SK-N-SH (cell line): ENCODE results near the gene RSAD2.

Experiments
- CTCF ChIP-seq: fragments of 200-600 bp; sonication (generic); IDR thresholded peaks from 2 replicates; pipeline ENCODE4 v1.6.1; 2017; ENCODE audit warnings: antibody characterized with exemption, mild to moderate bottlenecking, moderate library complexity
- EP300 ChIP-seq, 2 experiments: IDR thresholded peaks; 2 replicates each; pipeline versions ENCODE4 v1.4.0 to v1.6.1; 2012; ENCODE audit warnings: borderline replicate concordance in 1 of 2, low read depth in 1 of 2, low read length in 1 of 2
- GABPA ChIP-seq: IDR thresholded peaks from 2 replicates; pipeline ENCODE4 v1.4.0; 2012; ENCODE audit warnings: low read depth, mild to moderate bottlenecking
- JUND ChIP-seq: IDR thresholded peaks from 2 replicates; pipeline ENCODE4 v1.4.0; 2012
- MAX ChIP-seq: IDR thresholded peaks from 2 replicates; pipeline ENCODE4 v1.4.0; 2012; ENCODE audit warnings: low read depth
- POLR2AphosphoS5 ChIP-seq: IDR thresholded peaks from 2 replicates; pipeline ENCODE4 v1.6.1; 2012; ENCODE audit warnings: low read depth, low read length
- RCOR1 ChIP-seq: fragments of 150-350 bp; IDR thresholded peaks from 2 replicates; pipeline ENCODE4 v1.6.1; 2017; ENCODE audit warnings: antibody characterized with exemption, low read length
- REST ChIP-seq: IDR thresholded peaks from 2 replicates; pipeline ENCODE4 v1.6.1; 2012; ENCODE audit warnings: mild to moderate bottlenecking, low read depth, low read length, moderate library complexity
- RFX5 ChIP-seq: IDR thresholded peaks from 2 replicates; pipeline ENCODE4 v1.6.1; 2012; ENCODE audit warnings: mild to moderate bottlenecking, improper control_type of control experiment, low read length
- SMC3 ChIP-seq: IDR thresholded peaks from 2 replicates; pipeline ENCODE4 v1.6.1; 2012; ENCODE audit warnings: low read depth, low read length, improper control_type of control experiment
- TAF1 ChIP-seq: IDR thresholded peaks from 2 replicates; pipeline ENCODE4 v1.6.1; 2012; ENCODE audit warnings: low read depth, mild to moderate bottlenecking, low read length, moderate library complexity, borderline replicate concordance
- YY1 ChIP-seq: IDR thresholded peaks from 2 replicates; pipeline ENCODE4 v1.4.0; 2012; ENCODE audit warnings: low read depth, mild to moderate bottlenecking

GRCh38 chr2:6845903-6846302, 31.7 kb upstream of the RSAD2 start:
- TF ChIP-seq MAX (no peak), CTCF (peak; percentile 28), RCOR1 (no peak), TAF1 (no peak), GABPA (no peak), EP300 (IDR thresholded peaks at IDR 0.05; ENCODE audit: borderline replicate concordance in 1 of 2, low read depth in 1 of 2, low read length in 1 of 2) (no peak), RFX5 (no peak), POLR2AphosphoS5 (no peak), REST (no peak), YY1 (no peak), JUND (no peak), SMC3 (no peak)
